ENCODE measurements around the gene C5orf63.
"Not testable (repeated sequence)": the region's sequence is repeated elsewhere in the genome, so short reads cannot be mapped to it uniquely, and the experiment has no call there.

C5orf63 gene

GRCh38 chr5:127072861-127073846, at the start of gene C5orf63:
Gene C5orf63 (minus strand): TSS chr5:127073502. CDS start chr5:127058995, 14,507 bp downstream.
- peak; percentile 44 to 72 (median 61) for DNase-seq (ENCODE audit: low read depth in 2 of 3, low spot score in 1 of 3)

DNA sequence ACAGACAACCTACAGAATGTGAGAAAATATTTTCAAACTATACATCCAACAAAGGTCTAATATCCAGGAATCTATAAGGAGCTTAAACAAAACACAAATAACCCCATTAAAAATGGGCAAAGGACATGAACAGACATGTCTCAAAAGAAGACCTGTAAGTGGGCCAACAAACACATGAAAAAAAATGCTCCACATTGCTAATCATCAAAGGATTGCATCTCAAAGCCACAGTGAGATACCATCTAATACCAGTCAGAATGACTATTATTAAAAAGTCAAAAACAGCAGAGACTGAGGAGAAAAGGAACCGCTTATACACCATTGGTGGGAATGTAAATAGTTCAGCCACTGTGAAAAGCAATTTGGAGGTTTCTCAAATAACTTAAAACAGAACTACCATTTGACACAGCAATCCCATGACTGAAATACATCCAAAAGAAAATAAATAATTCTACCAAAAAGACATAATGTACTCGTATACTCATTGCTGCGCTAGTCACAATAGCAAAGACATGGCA, 39.1 kb upstream of the C5orf63 start:
- DNase-seq (ENCODE audit: low read depth in 2 of 3, low spot score in 1 of 3), result no peak

DNA sequence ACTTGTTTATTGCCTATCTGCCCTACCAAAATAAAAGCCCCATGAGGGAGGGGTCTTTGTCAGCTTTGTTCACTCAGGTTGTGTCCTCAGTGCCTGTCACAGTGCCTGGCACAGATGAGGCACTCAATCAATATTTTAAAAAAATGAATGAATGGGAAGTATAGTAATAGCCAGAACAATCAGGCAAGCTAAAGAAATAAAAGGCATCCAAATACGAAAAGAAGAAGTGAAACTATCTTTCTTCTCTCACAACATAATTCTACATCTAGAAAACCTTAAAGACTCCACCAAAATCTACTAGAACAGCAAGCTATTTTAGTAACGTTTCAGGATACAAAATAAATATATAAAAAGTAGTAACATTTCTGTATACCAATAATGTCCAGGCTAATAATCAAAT, 37.8 kb upstream of the C5orf63 start:
- no peak for DNase-seq (ENCODE audit: low read depth in 2 of 3, low spot score in 1 of 3)

DNA sequence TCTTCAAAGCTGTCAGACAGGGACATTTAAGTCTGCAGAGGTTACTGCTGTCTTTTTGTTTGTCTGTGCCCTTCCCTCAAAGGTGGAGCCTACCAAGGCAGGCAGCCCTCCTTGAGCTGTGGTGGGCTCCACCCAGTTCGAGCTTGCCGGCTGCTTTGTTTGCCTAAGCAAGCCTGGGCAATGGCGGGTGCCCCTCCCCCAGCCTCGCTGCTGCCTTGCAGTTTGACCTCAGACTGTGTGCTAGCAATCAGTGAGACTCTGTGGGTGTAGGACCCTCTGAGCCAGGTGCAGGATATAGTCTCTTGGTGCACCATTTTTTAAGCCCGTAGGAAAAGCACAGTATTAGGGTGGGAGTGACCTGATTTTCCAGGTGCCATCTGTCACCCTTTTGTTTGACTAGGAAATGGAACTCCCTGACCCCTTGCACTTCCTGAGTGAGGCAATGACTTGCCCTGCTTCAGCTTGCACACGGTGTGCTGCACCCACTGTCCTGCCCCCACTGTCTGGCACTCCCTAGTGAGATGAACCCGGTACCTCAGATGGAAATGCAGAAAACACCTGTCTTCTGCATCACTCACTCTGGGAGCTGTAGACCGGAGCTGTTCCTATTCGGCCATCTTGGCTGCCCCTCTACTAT, 35.4 kb upstream of the C5orf63 start:
- not testable (repeated sequence) for DNase-seq (ENCODE audit: low read depth in 2 of 3, low spot score in 1 of 3)

- no peak for DNase-seq (ENCODE audit: low read depth in 2 of 3, low spot score in 1 of 3)
These were observed 28.6 kb upstream of the C5orf63 start for GRCh38 chr5:127101935-127102334.

DNA sequence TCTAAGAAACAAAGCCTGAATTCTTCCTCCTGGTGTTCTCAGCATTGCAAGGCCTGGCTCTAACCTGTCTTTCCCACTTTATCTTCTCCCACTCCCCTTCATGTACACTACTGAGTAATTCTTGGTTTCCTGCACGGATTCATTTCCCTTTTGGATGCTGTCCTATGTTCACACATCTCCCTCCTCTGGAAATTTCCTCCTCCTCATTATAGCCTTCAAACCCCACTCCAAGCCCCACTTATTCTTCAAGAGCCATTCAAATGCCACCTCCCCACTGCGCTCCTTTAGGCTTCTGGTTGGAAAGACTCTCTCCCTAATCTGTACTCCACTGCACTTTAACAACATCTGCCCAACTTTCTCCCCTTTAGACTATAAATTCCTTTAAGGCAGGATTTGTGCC, 28.2 kb upstream of the C5orf63 start:
- no peak for DNase-seq (ENCODE audit: low read depth in 2 of 3, low spot score in 1 of 3)

- no peak for DNase-seq (ENCODE audit: low read depth in 2 of 3, low spot score in 1 of 3)
These were observed 24.9 kb upstream of the C5orf63 start for GRCh38 chr5:127098241-127098640.

DNA sequence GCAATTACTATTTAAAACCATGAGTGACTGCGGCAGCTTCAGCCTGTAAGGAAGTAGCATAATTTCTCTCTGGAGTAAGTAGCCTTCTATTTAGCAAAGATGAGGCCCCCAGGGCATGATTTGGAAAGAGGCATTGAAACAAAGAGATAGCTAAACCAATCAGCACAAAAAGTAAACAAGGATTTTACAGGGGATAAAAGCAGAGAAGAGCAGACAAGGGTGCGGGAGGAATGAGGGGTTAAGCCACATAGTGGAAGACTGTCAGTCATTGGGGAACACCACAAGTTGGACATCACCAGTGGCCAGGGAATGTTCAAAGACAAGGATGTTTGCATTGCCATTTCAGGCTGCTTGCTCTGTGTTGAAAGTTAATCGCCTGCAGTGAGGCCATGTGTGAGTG, 24.0 kb upstream of the C5orf63 start:
- no peak for DNase-seq (ENCODE audit: low read depth in 2 of 3, low spot score in 1 of 3)

DNA sequence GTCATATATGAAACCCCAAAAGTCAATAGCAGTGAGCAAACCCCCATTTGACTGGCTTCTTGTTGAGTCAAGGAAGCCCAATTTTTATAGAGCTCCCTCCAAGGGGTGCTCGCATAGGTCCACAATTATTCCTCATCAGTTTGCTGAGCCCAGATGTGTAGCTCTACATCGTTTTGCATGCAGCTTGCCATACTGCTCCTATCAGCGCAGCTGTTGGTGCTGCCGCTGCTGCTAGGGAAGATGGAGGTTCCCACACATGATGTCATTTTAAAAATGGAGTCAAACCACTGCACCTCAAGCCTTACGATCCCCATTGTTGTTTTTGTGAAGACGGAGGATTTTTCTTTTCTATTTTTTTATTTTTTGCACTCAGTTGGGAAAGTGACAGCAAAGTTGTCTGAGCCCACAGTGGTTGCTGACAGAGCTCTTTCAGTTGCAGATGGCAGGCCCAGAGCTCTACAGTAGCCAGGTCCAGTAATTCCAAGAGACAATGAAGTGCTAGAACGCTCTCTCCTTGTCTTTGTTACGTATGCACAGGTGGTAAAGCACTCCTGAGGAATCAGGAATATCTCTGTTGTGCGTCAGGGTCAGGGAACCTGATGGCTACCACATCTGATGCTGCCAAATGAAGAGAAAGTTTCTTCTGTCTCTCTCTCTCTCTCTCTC, 23.2 kb upstream of the C5orf63 start:
- no peak for DNase-seq (ENCODE audit: low read depth in 2 of 3, low spot score in 1 of 3)

DNA sequence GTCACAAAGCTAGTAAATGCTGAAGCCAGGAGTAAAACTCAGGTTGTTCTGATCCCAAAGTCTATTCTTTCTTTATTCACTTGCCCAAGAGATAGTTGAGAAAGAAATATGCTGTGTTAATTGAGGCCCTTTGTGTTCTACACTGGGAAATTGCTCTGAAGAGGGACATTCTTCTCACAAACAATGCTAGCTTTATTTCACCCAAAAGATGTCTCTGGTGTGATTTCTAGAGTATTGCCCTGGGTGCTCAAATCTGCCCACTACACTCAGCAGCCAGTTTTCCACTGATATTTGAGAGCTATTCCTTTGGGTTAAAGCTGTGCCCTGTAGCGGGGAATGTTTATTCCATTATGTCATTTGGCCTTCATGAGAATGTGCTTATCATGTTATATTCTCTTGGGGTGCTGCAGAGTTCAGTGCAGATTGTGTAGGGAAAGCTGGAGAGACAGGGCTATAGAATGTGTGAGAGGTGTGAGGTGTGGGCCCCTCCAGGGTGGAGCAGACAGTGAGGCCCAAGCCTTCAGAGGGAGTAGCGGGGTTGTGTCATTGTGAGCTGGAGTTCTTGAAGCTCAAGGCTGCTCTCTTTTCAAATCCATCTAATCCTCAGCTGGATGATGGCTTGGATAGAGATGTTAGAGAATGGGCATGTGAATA, 21.0 kb upstream of the C5orf63 start:
- no peak for DNase-seq (ENCODE audit: low read depth in 2 of 3, low spot score in 1 of 3)

GRCh38 chr5:127092690-127093089, 19.4 kb upstream of the C5orf63 start:
- no peak for DNase-seq (ENCODE audit: low read depth in 2 of 3, low spot score in 1 of 3)

GRCh38 chr5:127089191-127089590, 15.9 kb upstream of the C5orf63 start:
- DNase-seq (ENCODE audit: low read depth in 2 of 3, low spot score in 1 of 3), result no peak

DNA sequence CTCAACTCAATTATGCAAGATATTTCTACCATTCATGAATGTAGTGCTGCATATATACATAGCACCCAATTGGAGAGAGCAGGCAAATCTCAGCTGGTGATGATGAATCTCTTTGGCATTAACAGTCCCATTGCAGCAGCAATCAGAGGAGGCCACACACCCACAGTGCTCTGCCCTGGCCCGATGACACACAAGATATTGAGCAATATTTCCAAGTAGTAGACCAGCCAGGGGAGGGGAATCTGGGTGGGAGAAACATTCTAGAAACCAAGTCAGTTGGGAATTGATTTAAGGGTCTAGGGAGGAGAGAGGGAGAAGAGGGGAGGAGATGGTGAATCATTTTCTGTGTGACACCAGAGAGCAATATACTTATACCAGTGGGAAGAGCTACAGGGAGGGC, 14.9 kb upstream of the C5orf63 start:
- no peak for DNase-seq (ENCODE audit: low read depth in 2 of 3, low spot score in 1 of 3)

DNA sequence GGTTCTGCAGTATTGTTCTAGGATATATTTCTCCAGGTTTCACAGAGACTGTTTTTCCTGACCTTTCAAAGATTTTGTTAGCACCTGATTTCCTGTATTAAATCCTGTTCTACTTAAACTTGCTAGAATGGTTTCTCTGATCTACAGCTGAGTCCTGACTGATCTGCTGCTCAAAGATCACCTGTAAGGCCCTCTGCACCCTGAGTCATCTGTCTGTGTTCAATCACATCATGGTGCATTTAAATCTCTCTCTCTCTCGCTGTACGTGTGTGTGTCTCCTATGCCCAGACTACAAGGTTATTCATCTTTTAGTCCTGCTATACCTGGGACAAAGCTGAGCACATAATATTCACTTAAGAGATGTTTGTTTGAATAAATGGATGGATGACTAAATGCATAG, 13.3 kb upstream of the C5orf63 start:
- no peak for DNase-seq (ENCODE audit: low read depth in 2 of 3, low spot score in 1 of 3)

- no peak for DNase-seq (ENCODE audit: low read depth in 2 of 3, low spot score in 1 of 3)
These were observed 12.5 kb upstream of the C5orf63 start for GRCh38 chr5:127085796-127086195.

GRCh38 chr5:127085371-127085770, 12.1 kb upstream of the C5orf63 start:
- DNase-seq (ENCODE audit: low read depth in 2 of 3, low spot score in 1 of 3), result no peak

DNA sequence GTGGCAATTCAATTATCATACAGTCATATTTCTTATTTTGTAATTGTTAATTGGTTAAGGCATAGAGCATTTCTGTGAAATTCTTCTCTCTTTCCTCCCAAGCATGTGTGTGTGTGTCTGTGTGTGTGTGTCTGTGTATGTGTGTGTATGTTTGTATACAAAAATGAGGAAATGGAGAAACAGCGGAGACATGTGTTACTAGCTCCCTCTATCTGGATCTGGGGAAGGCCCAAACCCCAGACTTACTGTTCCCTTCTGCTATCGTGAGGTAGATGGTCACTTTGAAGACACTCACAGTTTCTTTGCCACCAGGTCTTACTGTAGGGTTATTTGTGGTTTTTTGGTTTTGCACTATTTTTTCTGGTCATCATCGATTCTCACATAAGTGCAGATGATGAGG, 11.4 kb upstream of the C5orf63 start:
- no peak for DNase-seq (ENCODE audit: low read depth in 2 of 3, low spot score in 1 of 3)

GRCh38 chr5:127083711-127084110, 10.4 kb upstream of the C5orf63 start:
- no peak for DNase-seq (ENCODE audit: low read depth in 2 of 3, low spot score in 1 of 3)

- no peak for DNase-seq (ENCODE audit: low read depth in 2 of 3, low spot score in 1 of 3)
These were observed 6.7 kb upstream of the C5orf63 start for GRCh38 chr5:127079994-127080491.

- DNase-seq (ENCODE audit: low read depth in 2 of 3, low spot score in 1 of 3), result no peak
These were observed 4.1 kb upstream of the C5orf63 start for GRCh38 chr5:127077366-127077765.
